GM12864 (cell line): ENCODE results near the gene MED27.

Experiments
- DNase-seq: peaks from one replicate; pipeline ENCODE4 v3.0.0-alpha.2; 2011; ENCODE audit warnings: low read depth
- H3K4me3 ChIP-seq: 2 replicates; pipeline ENCODE4 v1.5.1; 2011; ENCODE audit warnings: mild to moderate bottlenecking, low read depth, low read length, control low read depth
- TF ChIP-seq, protein P1 (sequence below): IDR thresholded peaks from 2 replicates; pipeline ENCODE4 v1.5.1; 2011; ENCODE audit warnings: low read depth, mild to moderate bottlenecking, moderate library complexity, low read length, control low read depth, inconsistent platforms; ENCODE audit errors: missing control alignments

The MED27 gene

DNA sequence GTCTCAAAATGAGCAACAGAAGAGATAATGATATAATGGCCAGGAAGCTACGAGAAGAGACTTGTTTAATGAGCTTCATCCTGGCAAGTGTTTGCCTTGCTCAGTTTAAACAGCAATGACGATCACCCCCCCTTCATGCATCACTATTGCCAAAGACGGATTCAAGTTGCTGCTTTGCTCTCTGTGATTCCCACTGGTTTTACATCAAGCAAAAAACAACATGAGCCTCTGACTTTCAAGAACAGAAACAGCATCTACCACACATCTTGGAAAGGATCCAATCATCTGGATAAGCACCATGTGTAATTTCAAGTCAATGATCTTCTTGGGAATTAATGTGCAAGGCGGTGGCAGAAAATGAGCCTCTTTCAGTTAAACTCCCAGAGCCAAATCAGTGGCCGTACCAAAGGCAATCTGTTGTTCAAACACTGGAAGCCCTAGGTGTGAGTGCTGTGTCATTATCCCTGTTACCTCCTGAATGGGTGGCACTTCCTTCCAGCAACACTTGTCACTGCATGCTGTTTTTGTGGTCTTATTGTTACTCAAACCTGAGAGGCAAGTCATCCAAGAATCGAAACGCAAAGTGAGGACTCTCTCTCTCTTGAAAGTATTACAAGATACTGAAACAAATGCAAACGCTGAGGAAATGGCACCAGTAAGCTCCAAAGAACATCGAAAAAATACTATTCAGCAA lies 72.8 kb downstream of the MED27 start:
- no peak overlapping the region for H3K4me3 ChIP-seq
- TF ChIP-seq, protein P1, sequence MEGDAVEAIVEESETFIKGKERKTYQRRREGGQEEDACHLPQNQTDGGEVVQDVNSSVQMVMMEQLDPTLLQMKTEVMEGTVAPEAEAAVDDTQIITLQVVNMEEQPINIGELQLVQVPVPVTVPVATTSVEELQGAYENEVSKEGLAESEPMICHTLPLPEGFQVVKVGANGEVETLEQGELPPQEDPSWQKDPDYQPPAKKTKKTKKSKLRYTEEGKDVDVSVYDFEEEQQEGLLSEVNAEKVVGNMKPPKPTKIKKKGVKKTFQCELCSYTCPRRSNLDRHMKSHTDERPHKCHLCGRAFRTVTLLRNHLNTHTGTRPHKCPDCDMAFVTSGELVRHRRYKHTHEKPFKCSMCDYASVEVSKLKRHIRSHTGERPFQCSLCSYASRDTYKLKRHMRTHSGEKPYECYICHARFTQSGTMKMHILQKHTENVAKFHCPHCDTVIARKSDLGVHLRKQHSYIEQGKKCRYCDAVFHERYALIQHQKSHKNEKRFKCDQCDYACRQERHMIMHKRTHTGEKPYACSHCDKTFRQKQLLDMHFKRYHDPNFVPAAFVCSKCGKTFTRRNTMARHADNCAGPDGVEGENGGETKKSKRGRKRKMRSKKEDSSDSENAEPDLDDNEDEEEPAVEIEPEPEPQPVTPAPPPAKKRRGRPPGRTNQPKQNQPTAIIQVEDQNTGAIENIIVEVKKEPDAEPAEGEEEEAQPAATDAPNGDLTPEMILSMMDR = no peak
- DNase-seq = peak; percentile 51

DNA sequence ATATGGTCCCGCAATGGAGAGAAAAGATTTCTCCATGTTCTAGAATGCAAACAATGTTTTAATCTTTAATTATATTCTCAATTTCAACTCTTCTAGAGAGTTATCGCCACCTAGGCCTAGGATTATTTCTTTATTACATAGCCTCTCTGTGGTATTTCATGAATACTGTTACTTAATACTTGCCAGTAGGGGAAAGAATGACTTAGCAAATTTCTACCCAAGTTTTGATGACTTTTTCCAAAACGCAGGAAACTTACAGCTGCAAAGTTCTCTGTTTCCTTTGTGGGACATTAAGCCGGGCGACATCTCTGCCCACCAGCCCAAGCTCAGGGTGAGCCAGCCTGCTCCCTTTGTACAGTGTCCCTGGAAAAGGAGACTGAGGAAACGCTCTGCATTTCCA lies 73.8 kb downstream of the MED27 start:
- TF ChIP-seq, protein P1 = no peak
- no peak overlapping the region for H3K4me3 ChIP-seq
- no peak for DNase-seq

DNA sequence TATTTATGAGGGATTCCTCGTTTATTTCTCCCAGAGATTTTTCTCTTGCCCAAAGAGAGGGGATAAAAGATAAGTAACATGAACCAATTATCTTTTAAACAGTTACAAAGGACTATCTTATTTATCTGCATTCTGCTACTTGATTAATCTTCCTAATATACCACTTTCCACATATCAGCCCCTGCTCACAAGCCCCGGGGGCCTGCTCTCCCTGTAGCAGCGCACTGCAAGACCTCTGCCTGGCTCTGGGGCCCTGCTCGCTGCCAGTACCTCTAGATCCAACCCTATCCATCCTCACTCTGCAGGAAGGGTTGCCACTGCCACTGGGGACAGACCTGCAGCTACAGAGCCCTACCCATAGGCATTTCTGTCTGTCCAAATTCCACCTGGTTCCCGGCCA lies 75.3 kb downstream of the MED27 start:
- TF ChIP-seq, protein P1 = no peak
- no peak overlapping the region for H3K4me3 ChIP-seq
- no peak for DNase-seq

DNA sequence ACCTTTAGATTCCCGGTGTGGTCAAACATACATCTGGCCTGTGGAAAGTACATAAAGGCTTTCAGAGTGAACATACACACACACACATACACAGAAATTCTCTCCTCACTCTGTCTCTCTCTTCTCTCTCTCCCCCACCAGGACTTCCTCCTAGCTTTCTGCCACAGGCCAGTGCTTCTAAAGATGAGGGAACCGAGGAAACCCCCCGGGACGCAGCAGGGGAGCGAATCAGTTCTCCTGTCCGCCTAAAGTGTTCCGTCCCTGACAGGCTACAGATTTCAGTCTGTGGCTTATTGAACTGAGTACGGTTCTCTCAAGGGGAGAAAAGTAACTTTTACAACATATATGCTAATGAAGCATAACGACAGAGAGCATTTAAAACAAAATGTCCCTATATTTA lies 75.8 kb downstream of the MED27 start:
- no peak for DNase-seq
- H3K4me3 ChIP-seq = no peak overlapping the region
- TF ChIP-seq, protein P1 = no peak

DNA sequence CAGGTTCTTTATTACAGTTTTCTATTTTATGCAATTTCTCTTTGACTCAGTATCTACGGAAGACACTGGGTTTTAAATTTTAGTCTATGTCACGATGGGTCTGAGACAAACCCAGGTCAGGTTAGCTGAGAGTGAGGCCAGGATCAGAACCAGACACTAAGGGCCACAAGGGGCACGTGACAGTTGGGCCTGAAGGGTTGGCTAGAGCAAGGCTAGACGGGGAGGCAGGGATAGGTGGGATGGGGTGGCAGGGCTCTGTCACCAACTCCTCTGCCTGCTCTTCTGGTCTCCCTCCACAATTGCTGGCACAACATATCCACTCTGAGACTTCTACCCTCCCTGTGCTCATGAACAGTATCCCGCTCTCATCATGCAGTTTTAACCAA lies 76.4 kb downstream of the MED27 start:
- no peak overlapping the region for H3K4me3 ChIP-seq
- TF ChIP-seq, protein P1 = no peak
- no peak for DNase-seq

DNA sequence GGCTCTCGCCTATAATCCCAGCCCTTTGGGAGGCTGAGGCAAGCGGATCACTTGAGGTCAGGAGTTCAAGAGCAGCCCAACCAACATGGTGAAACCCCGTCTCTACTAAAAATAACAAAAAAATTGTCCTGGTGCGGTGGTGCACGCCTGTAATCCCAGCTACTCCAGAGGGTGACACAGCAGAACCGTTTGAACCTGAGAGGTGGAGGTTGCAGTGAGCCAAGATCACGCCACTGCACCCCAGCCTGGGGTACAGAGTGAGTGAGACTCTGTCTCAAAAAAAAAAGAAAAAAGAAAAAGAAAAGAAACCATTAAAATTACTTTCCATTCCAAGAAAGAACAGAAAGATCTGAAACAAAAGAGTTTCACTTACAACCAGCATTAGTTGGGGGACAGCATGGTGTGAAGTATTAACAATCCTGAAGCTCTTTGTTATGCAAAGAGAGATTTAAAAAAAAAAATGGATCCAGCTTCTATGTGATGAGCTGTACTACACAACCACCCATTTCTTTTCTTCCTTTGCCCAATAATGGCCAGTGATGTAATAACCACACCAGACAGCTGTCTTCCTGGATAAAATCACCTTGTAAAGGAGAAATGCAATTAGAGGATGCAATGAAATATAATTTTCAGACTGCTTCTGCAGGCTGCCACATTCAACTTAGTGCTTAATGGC lies 76.9 kb downstream of the MED27 start:
- TF ChIP-seq, protein P1 = no peak
- no peak overlapping the region for H3K4me3 ChIP-seq
- DNase-seq = no peak

DNA sequence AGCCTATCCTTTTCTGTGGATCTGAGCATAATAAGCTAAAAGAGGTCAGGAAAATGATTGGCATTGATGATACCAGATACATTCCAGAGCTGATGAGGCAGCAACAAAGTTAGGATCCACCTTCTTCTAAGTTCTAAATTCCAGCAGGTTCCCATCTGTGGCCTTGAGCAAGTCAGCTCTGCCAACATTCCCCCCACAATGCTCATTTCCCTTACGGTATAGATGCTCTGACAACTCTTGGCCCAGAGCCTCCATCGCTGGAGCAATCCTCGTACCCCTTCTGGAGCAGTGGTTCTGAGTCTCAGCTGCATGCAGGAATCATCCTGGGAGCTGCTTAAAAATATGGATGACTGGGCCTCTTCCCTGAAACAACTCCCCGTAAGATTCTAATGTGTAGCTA lies 78.1 kb downstream of the MED27 start:
- no peak overlapping the region for H3K4me3 ChIP-seq
- TF ChIP-seq, protein P1 = no peak
- no peak for DNase-seq
